ENCODE results near the gene KLHL2. TPM values are rescaled to one million over a fixed set of nuclear protein-coding genes. Genes with fewer than 3 reads are reported as not detected.
"Not testable (repeated sequence)": the region's sequence is repeated elsewhere in the genome, so short reads cannot be mapped to it uniquely, and the experiment has no call there.

KLHL2 gene
- total RNA-seq, 1 experiment from 2014 or later = 21.1 TPM

DNA sequence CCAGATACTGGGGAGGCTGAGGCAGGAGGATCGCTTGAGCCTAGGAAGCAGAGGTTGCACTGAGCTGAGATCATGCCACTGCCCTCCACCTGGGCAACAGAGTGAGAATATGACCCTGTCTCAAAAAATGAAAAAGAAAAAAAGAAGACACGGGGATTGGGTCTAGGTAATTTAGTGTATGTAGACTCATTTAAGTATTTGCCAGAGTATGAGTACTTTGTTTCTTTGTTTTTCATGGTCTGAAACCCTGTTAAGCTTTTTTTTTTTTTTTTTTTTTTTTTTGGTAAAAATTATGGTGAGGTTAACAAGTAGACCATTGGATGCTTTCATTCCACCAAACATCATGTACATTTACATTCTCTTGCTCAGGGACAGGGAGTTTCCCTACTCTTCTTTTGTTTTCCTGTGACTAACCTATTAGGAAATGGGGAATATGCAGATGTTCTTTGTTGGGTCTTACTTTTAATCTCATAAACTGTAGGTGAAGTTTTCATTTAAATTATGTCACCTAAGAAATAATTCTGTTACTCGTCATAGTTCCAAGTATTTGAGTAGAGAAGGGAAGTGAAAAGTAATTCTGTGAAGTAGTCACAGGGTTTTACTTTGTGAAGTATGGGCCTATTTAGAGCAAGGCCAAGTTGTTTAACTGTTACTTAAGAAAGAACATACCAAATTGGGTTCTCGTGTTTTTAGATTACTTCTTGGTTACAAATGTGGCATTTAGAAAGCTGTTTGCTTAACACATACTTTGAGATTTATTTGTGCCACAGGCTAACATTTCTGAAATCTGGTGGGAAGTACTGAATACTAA is 25.5 kb downstream of the KLHL2 start:
- not testable (repeated sequence) for DNase-seq (ENCODE audit: low spot score)

DNA sequence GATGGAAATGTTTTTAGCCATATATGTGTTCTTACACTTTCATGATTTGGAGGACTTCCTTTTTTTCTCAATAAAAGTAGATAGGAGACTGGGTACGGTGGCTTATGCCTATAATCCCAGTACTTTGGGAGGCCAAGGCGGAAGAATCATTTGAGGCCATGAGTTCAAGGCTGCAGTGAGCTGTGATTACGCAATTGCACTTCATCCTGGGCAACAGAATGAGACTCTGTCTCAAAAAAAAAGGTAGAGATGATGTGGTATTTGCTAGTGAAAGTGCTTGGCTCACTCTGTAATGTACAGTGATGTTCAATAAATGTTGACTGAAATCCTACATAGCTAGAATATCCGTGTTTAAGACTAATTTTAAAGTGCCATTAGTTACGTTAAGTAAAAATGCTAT is 27.4 kb downstream of the KLHL2 start:
- DNase-seq (ENCODE audit: low spot score) = no peak

DNA sequence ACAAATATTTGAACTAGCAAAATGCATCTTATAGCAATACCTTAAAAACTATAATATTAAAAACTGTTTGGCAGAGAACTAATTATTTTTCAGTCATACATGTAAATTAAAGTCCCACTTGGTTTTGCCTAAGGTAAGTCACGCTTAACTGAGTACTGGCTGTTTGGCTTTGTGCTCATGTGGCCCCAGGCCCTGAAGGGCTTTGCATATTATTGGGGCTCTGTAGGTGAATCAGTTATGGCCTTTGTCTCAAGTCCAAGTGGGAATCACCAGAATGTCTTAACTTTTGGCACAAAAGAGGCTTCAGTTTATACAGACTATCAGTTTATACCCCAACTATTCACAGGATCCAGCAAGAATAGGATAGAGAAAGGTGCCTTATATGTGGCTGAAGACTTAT is 29.5 kb downstream of the KLHL2 start:
- DNase-seq (ENCODE audit: low spot score) = not testable (repeated sequence)

DNA sequence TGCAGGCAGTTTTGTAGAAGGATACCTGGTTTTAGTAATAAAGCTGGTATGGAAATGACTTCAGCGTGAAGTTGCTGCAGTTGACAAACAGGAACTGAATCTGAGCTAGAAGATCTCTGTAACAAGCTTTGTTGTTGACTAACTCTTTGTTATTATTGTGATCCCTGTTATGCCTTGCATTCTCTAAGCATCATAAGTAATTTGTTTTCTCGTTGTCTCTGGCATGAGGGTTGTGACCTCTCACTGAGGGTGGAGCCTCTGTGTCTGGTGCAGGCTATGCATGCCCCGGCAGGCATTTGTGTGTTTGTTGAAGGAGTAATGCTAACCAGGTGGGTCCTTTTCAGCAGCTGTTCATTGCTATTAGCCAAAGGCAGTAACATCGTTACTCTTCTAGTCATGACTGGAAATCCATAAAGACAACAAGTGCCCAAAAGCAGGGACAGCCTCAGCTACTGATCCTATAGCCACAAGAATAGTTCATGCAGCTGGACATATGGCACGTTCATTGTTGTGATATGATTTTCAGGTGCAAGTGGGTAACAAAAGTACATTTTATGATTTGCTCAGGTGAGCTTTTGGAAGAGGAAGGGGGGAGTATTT is 30.8 kb downstream of the KLHL2 start:
- DNase-seq (ENCODE audit: low spot score) = not testable (repeated sequence)

DNA sequence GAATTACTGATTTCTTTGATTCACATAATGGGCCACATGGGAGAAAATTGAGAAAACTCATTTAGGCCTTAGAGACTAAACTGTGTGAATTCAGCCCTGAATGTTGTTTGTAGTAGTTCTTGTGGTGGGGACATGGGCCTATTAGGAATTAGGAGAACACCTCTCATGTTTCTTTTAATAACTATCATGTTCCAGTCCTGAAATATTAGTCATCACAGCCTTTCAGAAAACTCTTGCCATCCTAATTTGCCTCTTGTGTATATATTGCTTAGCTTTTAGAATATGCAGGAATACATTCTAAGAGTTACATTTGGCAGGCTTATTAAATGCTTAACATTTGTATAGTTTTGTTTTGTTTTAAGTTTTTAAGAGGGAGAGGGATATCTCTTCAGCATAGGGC is 33.4 kb downstream of the KLHL2 start:
- DNase-seq (ENCODE audit: low spot score) = not testable (repeated sequence)

DNA sequence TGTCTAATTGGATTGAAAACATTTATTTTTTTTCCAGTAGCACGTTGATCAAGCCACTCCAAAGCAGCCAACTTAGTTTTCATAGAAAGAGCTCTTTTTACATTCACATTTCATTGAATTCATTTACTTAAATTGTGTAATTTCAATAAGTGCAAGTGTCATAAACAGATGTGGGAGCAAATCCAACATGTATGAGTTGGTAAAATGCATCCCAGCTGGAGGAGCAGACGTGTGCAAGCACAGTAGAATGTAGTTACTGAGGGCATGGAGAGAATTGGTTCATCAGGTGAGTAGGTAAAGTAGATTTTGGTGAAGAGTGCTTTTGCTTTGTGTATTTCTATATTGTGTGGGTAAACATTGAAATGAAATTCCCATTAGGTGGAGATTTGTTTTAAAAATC is 36.8 kb downstream of the KLHL2 start:
- not testable (repeated sequence) for DNase-seq (ENCODE audit: low spot score)

DNA sequence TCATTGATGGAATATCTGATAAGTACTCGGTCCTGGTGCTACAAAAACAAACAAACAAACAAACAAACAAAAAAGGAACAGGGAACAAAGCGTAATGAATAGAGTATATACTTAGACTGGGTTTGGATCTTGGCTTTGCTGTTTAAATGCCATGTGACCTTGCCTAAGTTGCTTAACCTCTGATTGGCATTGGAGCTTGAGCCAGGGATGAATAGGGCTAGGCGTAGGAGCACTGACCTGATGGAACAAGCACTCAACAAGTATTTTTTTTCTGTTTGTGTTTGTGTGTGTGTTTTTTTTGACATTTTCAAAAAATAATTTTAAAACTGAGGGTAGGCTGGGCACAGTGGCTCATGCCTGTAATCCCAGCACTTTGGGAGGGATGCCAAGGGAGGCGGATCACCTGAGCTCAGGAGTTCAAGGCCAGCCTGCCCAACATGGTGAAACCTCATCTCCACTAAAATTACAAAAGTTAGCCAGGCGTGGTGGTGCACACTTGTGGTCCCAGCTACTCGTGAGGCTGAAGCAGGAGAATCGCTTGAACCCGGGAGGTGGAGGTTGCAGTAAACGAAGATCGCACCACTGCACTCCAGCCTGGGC is 37.3 kb downstream of the KLHL2 start:
- DNase-seq (ENCODE audit: low spot score) = not testable (repeated sequence)

DNA sequence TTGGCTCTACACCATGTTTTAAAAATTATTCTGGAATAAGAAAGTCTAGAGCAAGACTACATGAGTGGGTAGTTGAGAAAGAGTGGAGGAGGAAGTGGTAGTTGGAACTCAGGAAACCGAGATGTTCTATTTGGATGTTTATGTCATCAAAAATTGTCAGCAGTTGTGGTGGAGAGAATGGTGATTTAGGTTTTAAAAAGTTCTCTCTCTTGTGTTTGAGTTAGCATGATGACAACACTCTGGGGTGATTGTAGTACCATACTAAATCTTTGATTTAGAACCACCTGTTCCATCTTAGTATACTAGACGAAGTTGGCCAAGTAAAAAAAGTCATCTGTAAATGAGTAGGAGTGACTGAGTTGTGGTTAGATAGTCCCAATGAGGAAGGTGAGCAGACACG is 40.7 kb downstream of the KLHL2 start:
- DNase-seq (ENCODE audit: low spot score) = no peak

DNA sequence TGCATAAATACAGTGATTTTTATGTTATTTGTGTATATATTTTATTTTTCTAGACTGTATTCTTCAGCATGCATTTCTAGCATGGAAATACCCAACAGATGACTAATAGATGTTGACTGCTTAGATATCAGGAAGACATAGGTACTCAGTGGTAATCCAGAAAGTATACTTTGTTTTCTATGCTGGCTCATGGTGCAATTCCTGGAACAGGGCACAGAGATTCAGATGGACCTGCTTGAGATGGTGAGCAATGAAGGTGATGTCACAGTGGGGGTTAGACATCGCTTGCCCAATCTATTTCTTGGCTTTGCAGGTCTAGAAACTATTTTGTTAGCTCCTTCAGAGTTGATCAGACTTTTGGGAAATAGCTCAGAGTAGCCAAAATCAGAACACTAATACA is 41.5 kb downstream of the KLHL2 start:
- not testable (repeated sequence) for DNase-seq (ENCODE audit: low spot score)

DNA sequence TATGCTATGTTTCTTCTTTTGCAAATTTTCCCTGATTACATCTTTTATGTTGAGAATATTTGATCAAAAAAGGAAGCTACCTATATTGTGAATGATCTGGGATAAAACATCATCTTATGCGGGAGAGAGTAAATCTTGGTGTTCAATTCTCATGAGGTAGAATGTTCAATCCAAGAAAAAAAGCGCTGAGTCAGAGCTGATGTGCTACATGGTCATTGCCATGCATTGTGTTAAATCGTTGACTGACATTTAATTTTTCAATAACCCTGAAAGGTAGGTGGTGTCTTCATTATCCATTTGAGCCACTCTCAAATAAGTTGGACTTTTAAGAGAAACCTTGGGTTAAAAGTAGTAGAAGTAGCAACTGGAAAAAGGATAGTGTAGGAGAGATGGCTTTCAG is 47.4 kb downstream of the KLHL2 start:
- not testable (repeated sequence) for DNase-seq (ENCODE audit: low spot score)

DNA sequence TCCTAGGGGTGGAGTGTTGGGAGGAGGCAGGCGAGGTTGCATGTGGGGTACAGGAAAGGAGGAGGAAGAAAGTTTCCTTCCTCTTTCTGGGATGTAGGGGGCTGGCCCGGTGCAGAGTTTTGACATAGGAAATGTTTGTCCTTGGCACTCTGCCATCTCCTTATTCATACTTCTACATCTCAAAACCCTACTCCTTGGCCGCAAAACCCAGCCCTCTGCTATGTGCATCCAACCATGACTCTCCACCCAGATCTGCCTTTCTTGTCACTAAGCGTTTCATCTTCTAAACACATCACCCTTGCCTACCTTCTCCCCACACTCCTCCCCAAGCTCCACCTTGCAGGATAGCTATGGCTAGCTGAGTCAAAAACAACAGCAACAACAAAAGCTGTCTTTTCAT is 48.1 kb downstream of the KLHL2 start:
- DNase-seq (ENCODE audit: low spot score) = not testable (repeated sequence)

DNA sequence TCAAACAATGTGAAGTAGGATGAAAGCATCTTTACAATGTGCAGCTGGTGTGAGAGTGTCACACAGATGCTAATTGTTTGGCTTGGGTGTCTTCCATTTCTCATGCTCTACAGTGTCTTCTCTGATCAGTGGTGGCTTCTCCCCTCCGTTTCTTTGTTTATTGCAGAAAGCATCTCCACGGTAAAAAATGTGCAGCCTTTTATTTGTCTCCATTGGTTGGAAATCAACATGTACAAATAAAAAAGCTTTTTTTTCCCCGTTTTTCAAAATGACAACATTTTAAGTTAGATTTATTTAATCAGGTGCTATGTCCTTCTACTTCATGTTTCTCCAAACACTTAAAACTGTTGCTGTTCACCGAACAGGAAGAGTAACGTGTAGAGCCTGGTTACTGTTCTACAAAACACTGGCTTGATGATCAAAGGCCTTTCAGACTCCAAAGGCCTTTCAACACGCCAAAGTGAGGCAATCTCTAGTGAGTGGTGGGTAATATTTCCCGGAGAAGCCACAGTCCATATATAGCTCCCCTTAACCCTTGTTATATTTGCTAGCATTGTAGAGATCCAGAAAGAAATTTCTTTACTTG is 48.8 kb downstream of the KLHL2 start:
- not testable (repeated sequence) for DNase-seq (ENCODE audit: low spot score)

DNA sequence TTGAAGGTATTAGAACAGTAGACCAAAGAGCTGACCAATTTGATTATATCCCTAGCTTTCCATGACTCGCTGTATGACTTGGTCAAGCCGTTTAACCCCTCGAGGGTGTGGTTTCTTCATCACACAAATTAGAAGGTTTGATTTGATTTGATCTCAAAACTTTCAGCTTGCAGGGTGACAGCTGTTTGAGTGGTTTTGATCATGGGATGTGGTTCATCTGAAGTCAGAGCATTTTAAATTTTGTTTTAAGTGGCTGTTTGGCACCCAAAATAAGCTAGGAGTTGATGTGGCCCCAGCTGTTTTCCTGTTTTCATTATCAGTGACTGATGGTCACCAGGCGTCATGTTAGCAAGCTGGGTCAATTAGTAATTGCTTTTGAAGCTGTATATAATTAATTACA is 52.4 kb downstream of the KLHL2 start:
- not testable (repeated sequence) for DNase-seq (ENCODE audit: low spot score)

DNA sequence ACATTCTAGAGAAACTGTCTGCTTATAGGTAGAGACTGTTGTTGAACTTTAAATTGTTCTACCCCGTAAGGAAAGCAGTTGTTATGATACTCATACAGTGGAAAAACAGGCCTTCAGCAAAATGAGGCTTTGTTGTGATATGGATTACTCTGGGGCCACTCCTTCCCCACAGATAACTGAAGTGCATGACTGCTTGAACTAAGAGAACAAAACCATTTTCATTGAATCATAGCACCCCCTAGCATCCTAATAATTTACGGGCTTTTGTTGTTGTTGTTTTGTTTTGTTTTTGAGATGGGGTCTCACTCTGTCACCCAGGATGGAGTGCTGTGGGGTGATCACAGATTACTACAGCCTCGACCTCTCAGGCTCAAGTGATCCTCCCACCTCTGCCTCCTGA is 54.9 kb downstream of the KLHL2 start:
- not testable (repeated sequence) for DNase-seq (ENCODE audit: low spot score)

DNA sequence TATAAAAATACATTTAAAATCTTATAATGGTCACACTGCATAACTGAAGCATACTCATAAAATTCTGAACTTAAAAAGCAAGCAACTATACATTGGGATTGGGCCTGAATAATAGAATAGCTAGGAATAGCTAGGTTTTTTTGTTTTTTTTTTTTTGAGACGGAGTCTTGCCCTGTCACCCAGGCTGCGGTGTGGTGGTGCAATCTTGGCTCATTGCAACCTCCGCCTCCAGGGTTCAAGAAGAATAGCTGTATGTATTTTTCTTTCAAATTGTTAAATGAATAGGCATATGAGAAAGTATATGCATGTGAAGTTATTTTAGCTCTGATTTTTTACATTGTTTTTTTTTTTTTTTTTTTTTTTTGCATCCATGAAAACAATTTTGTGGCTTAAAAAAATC is 56.1 kb downstream of the KLHL2 start:
- DNase-seq (ENCODE audit: low spot score) = not testable (repeated sequence)

DNA sequence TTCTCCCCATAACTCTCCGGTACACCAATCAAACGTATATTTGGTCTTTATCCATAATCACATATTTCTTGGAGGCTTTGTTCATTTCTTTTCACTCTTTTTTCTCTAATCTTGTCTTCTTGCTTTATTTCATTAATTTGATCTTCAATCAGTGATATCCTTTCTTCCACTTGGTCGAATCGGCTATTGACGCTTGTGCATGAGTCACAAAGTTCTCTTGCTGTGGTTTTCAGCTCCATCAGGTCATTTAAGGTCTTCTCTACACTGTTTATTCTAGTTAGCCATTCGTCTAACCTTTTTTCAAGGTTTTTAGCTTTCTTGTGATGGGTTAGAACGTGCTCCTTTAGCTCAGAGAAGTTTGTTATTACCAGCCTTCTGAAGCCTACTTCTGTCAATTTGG is 62.6 kb downstream of the KLHL2 start:
- not testable (repeated sequence) for DNase-seq (ENCODE audit: low spot score)

DNA sequence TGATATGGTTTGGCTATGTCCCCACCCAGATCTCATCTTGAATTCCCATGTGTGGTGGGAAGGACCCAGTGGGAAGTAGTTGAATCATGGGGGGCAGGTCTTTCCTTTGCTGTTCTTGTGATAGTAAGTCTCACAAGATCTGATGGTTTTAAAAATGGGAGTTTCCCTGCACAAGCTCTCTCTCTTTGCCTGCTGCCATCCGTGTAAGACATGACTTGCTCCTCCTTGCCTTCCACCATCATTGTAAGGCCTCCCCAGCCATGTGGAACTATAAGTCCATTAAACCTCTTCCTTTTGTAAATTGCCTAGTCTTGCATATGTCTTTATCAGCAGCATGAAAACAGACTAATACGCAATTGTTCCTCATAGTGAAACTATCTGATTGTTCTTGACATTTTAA is 66.1 kb downstream of the KLHL2 start:
- not testable (repeated sequence) for DNase-seq (ENCODE audit: low spot score)

DNA sequence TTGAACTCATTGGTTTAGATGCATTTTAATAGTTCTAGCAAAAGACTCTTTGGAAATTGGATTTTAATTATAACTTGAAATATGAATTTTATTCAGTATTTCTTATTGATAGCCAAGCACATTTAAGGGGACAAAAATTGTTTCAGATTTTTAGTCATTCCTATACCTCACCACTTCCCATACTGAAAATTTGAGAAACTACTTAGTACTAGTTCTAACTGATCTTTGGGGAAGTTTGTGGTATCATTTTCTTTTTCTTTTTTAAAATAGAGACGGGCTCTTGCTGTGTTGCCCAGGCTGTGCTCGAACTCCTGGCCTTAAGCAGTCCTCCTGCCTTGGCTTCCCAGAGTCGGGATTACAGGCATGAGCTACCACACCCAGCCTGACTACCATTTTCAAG is 68.0 kb downstream of the KLHL2 start:
- DNase-seq (ENCODE audit: low spot score) = not testable (repeated sequence)

DNA sequence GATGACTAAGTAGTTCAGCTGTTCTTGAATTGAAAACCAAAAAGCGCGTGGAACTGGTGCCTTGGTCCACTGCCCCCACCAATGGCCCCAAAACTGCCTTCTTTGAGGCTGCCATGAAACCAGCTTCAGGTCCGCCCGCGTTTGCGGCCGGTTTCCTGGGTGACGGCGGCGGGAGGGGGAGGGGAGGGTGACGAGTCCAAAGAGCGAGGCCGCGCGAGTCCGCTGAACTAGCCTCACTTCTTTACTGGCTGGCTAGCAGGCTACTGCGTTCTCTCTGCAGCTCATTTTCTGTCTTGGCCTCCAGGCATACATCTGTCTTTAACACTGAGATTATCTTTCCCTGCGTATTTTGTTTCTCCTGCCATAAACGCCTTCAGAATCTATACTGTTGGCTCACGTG is 72.2 kb downstream of the KLHL2 start:
- not testable (repeated sequence) for DNase-seq (ENCODE audit: low spot score)

DNA sequence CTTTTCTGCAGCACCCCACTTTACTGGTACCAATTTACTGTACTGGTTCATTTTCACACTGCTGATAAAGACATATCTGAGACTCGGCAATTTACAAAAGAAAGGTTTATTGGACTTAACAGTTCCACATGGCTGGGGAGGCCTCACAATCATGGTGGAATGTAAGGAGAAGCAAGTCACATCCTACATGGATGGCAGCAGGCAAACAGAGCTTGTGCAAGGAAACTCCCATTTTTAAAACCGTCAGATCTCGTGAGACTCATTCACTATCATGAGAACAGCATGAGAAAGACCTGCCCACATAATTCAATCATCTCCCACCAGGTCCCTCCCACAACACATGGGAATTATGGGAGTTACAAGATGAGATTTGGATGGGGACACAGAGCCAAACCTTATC is 77.3 kb downstream of the KLHL2 start:
- DNase-seq (ENCODE audit: low spot score) = not testable (repeated sequence)

DNA sequence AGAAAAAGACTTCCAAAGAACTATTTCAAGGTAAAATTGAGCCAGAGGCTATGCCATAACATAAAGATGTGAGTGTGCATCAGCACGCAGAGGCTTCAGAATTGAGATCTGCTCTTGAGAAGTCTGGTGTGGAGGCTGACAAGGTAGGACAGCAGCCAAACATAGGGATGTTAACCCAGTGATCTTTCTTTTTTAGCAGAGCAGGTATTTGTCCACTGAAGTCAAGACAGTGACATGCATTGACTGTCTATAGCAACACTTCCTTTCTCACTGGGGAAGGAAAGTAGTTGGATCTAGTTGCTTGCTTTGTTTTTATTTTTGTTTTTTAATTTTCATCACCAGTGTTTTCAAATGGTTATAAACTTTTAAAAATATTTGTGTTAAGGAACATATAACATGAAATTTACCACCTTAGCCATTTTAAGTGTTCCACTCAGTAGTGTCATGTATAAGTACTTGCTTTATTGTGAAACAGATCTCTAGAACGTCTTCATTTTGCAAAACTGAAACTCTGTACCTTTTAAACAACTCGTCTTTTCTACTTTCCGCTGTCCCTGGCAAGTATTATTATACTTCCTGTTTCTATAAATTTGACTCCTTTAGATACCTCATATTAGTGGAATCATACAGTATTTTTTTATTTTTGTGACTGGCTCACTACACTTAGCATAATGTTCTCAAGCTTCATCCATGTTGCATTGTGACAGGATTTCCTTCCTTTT is 79.4 kb downstream of the KLHL2 start:
- DNase-seq (ENCODE audit: low spot score) = not testable (repeated sequence)

DNA sequence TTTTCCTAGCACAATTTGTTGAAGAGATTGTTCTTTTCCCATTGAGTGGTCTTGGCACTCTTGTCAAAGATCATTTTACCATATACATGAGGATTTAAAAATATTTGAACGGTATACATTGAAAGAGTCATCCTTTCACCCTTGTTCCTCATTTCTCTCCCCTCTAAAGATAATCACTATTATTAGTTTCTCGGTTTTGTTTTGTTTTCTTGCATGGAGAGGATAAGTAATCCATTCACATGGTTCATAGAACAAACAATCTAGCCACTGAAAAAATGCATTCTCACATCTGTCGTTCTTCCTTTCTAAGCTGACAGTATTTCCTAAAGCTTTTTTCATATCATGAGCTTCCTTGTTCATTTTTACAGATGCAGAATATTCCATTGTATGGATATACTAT is 80.9 kb downstream of the KLHL2 start:
- DNase-seq (ENCODE audit: low spot score) = no peak

Data from A172 (cell line).